Measurements from ENCODE around the gene CD163L1. TPM values are rescaled to one million over a fixed set of nuclear protein-coding genes. Genes with fewer than 3 reads are reported as not detected.

Gene CD163L1
- total RNA-seq, 1 donor from 2014 or later: 0.74 TPM

DNA sequence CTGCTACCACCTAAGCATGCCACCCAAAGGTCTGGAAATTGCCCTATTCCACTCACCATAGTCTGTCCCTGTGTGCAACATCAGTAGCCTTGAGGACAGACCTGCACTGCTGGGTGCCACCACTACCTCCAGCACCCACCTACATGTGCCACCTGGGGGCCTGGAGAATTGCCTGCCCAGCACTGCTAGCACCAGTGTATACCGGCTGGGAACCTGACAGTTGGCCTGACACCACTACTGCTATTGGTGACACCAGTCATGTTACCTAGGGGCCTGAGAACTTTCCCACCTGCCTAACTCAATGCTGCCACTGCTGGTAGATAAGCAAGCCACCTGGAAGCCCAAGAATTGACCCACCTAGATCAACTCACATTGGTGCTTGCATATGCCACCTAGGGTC, 60.8 kb downstream of the CD163L1 start:
- Histone ChIP-seq H3K27me3 (no peaks in the 10 kb centered on the region), H3K4me3 (no peak overlapping the region)
- intact Hi-C loops (cut with DNase I): no loop called here

DNA sequence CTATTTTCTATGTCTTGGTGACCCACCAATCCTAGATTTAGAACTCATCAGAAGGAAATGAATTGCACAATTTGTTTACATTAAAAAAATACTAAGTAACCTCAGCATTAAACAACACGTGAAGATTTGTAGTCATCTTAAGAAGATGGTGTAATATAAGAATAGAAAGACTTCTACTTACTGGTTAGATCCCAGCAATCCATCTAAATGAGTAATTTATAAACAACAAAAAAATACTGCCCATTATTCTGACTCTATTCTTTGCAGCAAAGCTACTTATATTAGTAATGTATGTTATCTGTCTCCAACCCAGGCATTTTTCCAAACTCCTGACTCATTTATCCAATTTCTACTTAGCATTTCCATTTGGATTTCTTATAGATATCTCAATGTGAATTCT, 67.8 kb downstream of the CD163L1 start:
- no peaks in the 10 kb centered on the region for H3K36me3 ChIP-seq
- no peak overlapping the region for H3K4me3 ChIP-seq
- H3K27ac ChIP-seq: no peak overlapping the region
- TF ChIP-seq, protein P1, sequence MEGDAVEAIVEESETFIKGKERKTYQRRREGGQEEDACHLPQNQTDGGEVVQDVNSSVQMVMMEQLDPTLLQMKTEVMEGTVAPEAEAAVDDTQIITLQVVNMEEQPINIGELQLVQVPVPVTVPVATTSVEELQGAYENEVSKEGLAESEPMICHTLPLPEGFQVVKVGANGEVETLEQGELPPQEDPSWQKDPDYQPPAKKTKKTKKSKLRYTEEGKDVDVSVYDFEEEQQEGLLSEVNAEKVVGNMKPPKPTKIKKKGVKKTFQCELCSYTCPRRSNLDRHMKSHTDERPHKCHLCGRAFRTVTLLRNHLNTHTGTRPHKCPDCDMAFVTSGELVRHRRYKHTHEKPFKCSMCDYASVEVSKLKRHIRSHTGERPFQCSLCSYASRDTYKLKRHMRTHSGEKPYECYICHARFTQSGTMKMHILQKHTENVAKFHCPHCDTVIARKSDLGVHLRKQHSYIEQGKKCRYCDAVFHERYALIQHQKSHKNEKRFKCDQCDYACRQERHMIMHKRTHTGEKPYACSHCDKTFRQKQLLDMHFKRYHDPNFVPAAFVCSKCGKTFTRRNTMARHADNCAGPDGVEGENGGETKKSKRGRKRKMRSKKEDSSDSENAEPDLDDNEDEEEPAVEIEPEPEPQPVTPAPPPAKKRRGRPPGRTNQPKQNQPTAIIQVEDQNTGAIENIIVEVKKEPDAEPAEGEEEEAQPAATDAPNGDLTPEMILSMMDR (IDR thresholded peaks at IDR 0.05): no peak
- TF ChIP-seq POLR2A (IDR thresholded peaks at IDR 0.05) (no peak), POLR2AphosphoS5 (IDR thresholded peaks at IDR 0.05; ENCODE audit: insufficient read depth in 1 of 2, low read depth in 1 of 2) (no peak)
- H3K27me3 ChIP-seq: no peaks in the 10 kb centered on the region
- H3K4me1 ChIP-seq: no peaks in the 10 kb centered on the region
- no peak for DNase-seq (ENCODE audit: extremely low spot score in 2 of 2)
- no peaks in the 10 kb centered on the region for H3K9me3 ChIP-seq
- intact Hi-C loops (cut with DNase I): loop anchor here (5.0 kb wide), 1 partner anchor 1441 kb away; no protein-coding TSS in a partner anchor

More for the DNA sequence above, 60.8 kb downstream of the CD163L1 start:
- no peak for DNase-seq (ENCODE audit: extremely low spot score in 2 of 2)
- H3K27ac ChIP-seq: no peak overlapping the region
- TF ChIP-seq, protein P1 (IDR thresholded peaks at IDR 0.05): no peak
- TF ChIP-seq POLR2AphosphoS5 (IDR thresholded peaks at IDR 0.05; ENCODE audit: insufficient read depth in 1 of 2, low read depth in 1 of 2): no peak
- no peak for TF ChIP-seq POLR2A (IDR thresholded peaks at IDR 0.05)
- no peaks in the 10 kb centered on the region for H3K9me3 ChIP-seq
- no peaks in the 10 kb centered on the region for H3K4me1 ChIP-seq
- no peaks in the 10 kb centered on the region for H3K36me3 ChIP-seq

DNA sequence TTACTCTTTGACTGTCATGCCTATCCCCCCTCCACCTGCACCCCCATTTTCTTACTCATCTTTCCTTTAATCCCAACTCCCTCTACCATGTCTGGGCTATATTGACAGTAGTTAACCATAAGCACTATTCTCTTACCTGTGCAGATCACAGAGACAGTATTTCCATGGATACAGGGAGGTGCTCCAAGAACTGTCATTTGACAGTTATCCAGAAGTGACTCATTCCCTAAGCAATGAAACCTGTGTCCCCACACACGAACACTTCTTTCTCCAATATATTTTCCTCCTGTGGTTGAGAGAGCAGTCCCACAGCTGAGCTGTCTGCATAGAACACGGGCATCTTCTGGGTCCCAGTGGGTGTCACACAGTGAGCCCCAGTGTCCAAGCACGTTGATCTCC, 68.8 kb downstream of the CD163L1 start:
- DNase-seq (ENCODE audit: extremely low spot score in 2 of 2): no peak
- Histone ChIP-seq H3K27ac (no peak overlapping the region), H3K36me3 (no peaks in the 10 kb centered on the region), H3K9me3 (no peaks in the 10 kb centered on the region), H3K4me1 (no peaks in the 10 kb centered on the region), H3K4me3 (no peak overlapping the region), H3K27me3 (no peaks in the 10 kb centered on the region)
- TF ChIP-seq POLR2AphosphoS5 (IDR thresholded peaks at IDR 0.05; ENCODE audit: insufficient read depth in 1 of 2, low read depth in 1 of 2): no peak
- TF ChIP-seq POLR2A (IDR thresholded peaks at IDR 0.05): no peak
- TF ChIP-seq, protein P1 (IDR thresholded peaks at IDR 0.05): no peak
- intact Hi-C loops (cut with DNase I): loop anchor here (5.0 kb wide), 1 partner anchor 1442 kb away; no protein-coding TSS in a partner anchor

DNA sequence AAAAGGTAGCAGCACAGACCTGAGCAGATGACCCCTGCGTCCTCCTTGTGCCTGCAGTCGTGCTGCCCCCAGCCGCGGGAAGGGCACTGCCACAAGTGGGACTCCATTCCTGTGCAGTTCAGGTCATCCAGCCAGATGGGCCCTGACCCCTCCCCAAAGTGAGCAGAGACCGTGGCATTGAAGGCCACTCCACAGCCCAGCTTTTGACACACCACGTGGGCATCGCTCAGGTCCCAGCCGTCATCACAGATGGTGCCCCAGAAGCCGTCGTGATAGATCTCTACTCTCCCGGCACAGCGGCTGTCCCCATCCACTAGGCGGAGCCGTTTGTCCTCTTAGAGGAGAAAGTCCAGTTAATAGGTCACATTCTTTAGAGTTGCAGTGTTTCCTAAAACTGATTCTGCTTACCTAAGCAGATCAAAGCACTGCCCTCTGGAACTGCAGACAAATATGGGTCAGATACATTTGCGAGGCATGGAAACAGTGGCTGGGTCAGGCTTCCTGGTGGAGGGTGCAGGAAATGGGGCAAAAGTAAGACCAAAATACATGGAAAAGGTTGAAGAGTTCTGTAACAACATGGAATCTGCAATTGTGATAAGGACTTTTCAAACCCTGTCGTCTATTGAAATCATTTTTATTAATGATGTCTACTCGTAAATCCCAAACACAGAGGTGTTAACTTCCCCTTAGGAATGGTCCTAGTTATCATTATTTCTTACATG, 69.4 kb downstream of the CD163L1 start:
- intact Hi-C loops (cut with DNase I): loop anchor here (5.0 kb wide), 1 partner anchor 1443 kb away; no protein-coding TSS in a partner anchor
- DNase-seq (ENCODE audit: extremely low spot score in 2 of 2): no peak
- Histone ChIP-seq H3K27me3 (no peaks in the 10 kb centered on the region), H3K4me3 (no peak overlapping the region), H3K4me1 (no peaks in the 10 kb centered on the region), H3K27ac (no peak overlapping the region), H3K36me3 (no peaks in the 10 kb centered on the region), H3K9me3 (no peaks in the 10 kb centered on the region)
- TF ChIP-seq POLR2A (IDR thresholded peaks at IDR 0.05) (no peak), POLR2AphosphoS5 (IDR thresholded peaks at IDR 0.05; ENCODE audit: insufficient read depth in 1 of 2, low read depth in 1 of 2) (no peak)
- TF ChIP-seq, protein P1 (IDR thresholded peaks at IDR 0.05): no peak

DNA sequence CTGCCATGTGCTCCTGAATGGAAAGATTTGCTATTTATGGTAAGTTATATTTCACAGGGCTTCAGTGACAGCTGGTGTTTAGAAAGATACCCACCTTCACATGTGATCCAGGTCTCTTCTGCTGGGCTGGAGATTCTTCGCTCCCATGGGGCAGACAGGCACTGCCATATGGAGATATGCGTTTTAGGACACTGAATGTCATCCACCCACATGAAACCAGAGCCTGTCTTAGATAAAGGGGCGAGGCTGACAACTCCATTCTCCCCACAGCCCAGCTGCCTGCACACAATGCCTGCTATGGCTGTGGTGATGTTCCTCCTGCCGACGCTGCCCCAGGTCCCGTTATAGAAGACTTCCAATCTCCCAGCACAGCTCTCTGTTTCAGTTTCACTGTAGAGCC, 70.7 kb downstream of the CD163L1 start:
- no peak overlapping the region for H3K27ac ChIP-seq
- no peak for DNase-seq (ENCODE audit: extremely low spot score in 2 of 2)
- H3K4me1 ChIP-seq: no peaks in the 10 kb centered on the region
- H3K27me3 ChIP-seq: no peaks in the 10 kb centered on the region
- H3K4me3 ChIP-seq: no peak overlapping the region
- TF ChIP-seq POLR2A (IDR thresholded peaks at IDR 0.05): no peak
- TF ChIP-seq, protein P1 (IDR thresholded peaks at IDR 0.05): no peak
- no peak for TF ChIP-seq POLR2AphosphoS5 (IDR thresholded peaks at IDR 0.05; ENCODE audit: insufficient read depth in 1 of 2, low read depth in 1 of 2)
- intact Hi-C loops (cut with DNase I): no loop called here
- no peaks in the 10 kb centered on the region for H3K9me3 ChIP-seq
- H3K36me3 ChIP-seq: no peaks in the 10 kb centered on the region

All from vagina (tissue), 2 donors.